K562 (cell line): ENCODE measurements around the gene SPATA21. TPM values are rescaled to one million over a fixed set of nuclear protein-coding genes. Genes with fewer than 3 reads are reported as not detected.

Source experiments
- ATF7 ChIP-seq: fragments of 450-650 bp; IDR thresholded peaks from 2 replicates; pipeline ENCODE4 v1.7.1; 2014; ENCODE audit warnings: mild to moderate bottlenecking, moderate library complexity
- CBX3 ChIP-seq, 2 experiments: IDR thresholded peaks; 1 replicate in 1 of 2; 2 replicates in 1 of 2; pipeline ENCODE4 v1.6.1; 2012; ENCODE audit warnings: inconsistent platforms in 2 of 2, low read length in 2 of 2, borderline replicate concordance in 1 of 2, control low read depth in 1 of 2
- GABPB1 ChIP-seq: sonication (generic); formaldehyde crosslinking; IDR thresholded peaks from 2 replicates; pipeline ENCODE4 v1.8.0; 2022; ENCODE audit warnings: mild to moderate bottlenecking, missing genetic modification reagents
- HSF4 ChIP-seq: fragments of 250-450 bp; sonication (Bioruptor Pico); IDR thresholded peaks from 2 replicates; pipeline ENCODE4 v2.1.2; 2022; ENCODE audit warnings: mild to moderate bottlenecking, moderate library complexity, borderline replicate concordance
- MCM2 ChIP-seq: fragments of 450-650 bp; IDR thresholded peaks from 2 replicates; pipeline ENCODE4 v1.6.1; 2017; ENCODE audit warnings: low read depth, mild to moderate bottlenecking
- NCOA4 ChIP-seq: fragments of 450-650 bp; IDR thresholded peaks from 2 replicates; pipeline ENCODE4 v1.6.1; 2018; ENCODE audit warnings: mild to moderate bottlenecking; ENCODE audit not compliant: partially characterized antibody
- NR1H2 ChIP-seq: sonication (generic); formaldehyde crosslinking; IDR thresholded peaks from 2 replicates; pipeline ENCODE4 v1.4.0; 2020; ENCODE audit warnings: mild to moderate bottlenecking, missing genetic modification reagents
- OTX1 ChIP-seq: fragments of 450-650 bp; formaldehyde crosslinking; IDR thresholded peaks from 2 replicates; pipeline ENCODE4 v1.4.0; 2022; ENCODE audit warnings: mild to moderate bottlenecking
- PPARD ChIP-seq: fragments of 250-450 bp; sonication (Bioruptor Pico); IDR thresholded peaks from 2 replicates; pipeline ENCODE4 v1.8.0; 2022; ENCODE audit warnings: inconsistent platforms, mild to moderate bottlenecking, moderate library complexity
- SRSF9 ChIP-seq: fragments of 200-400 bp; formaldehyde crosslinking; IDR thresholded peaks from 2 replicates; pipeline ENCODE4 v1.6.1; 2017; ENCODE audit warnings: low read depth, low read length, borderline replicate concordance
- ZNF232 ChIP-seq: sonication (generic); formaldehyde crosslinking; IDR thresholded peaks from 2 replicates; pipeline ENCODE4 v1.8.0; 2022; ENCODE audit warnings: mild to moderate bottlenecking, missing genetic modification reagents
- ZNF436 ChIP-seq: fragments of 250-450, 450-650 bp; sonication (Bioruptor Pico); formaldehyde crosslinking; IDR thresholded peaks from 2 replicates; pipeline ENCODE4 v1.7.0; 2020; ENCODE audit warnings: mild to moderate bottlenecking
- polyA plus RNA-seq, 8 experiments: library from polyadenylated mRNA; depleted of rRNA in 4 of 8; stranded (reverse) in 5 of 8; unstranded in 3 of 8; fragments of >200 nt; fragmentation: Nextera tagmentation in 2 of 8; fragmentation: Illumina TruSeq in 1 of 8; extraction: Ambion mirVana in 2 of 8; extraction: Trizol in 1 of 8; gene quantifications; 2 replicates each; pipeline versions ENCODE4 v1.2.1 to v1.2.3, GENCODE V29; 2011 to 2014; ENCODE audit warnings: inconsistent platforms in 1 of 8, missing spikeins in 1 of 8
- total RNA-seq, 7 experiments: library from RNA; depleted of rRNA in 6 of 7; stranded (reverse); fragments of >200 nt in 6 of 7; fragmentation: Illumina TruSeq in 2 of 7; extraction: Trizol in 2 of 7; gene quantifications; 2 replicates each; pipeline versions ENCODE4 v1.2.1 to v1.2.3, GENCODE V29; 2011 to 2021; ENCODE audit warnings: low replicate concordance in 1 of 7
- TF ChIP-seq, protein P1 (sequence below): fragments of 450-650 bp; formaldehyde crosslinking; IDR thresholded peaks from 2 replicates; pipeline ENCODE4 v1.4.0; 2020; ENCODE audit warnings: mild to moderate bottlenecking, moderate library complexity
- TF ChIP-seq, protein P2 (sequence below), 2 experiments: fragments of 450-650 bp; IDR thresholded peaks; 2 replicates each; pipeline ENCODE4 v1.6.1; 2018; ENCODE audit warnings: mild to moderate bottlenecking in 2 of 2, low read depth in 1 of 2; ENCODE audit not compliant: partially characterized antibody in 2 of 2
- TF ChIP-seq, protein P3 (sequence below): sonication (generic); formaldehyde crosslinking; IDR thresholded peaks from 2 replicates; pipeline ENCODE4 v1.8.0; 2022; ENCODE audit warnings: missing genetic modification reagents, mild to moderate bottlenecking, moderate library complexity, borderline replicate concordance
- TF ChIP-seq, protein P4 (sequence below): sonication (generic); formaldehyde crosslinking; IDR thresholded peaks from 2 replicates; pipeline ENCODE4 v1.8.0; 2022; ENCODE audit warnings: missing genetic modification reagents, mild to moderate bottlenecking, borderline replicate concordance
- TF ChIP-seq, protein P5 (sequence below): IDR thresholded peaks from 3 replicates; pipeline ENCODE4 v1.6.1; 2011; ENCODE audit warnings: borderline replicate concordance, mild to moderate bottlenecking; ENCODE audit not compliant: insufficient read length, insufficient read depth

The SPATA21 gene
- total and polyA plus RNA-seq, 9 of the 15 experiments (the other 6 are each of a cell fraction or from before 2014, with no cell fraction given): 0.10 to 0.36 (median 0.13) TPM; not detected in 3

GRCh38 chr1:16367258-16367967 lies 69.8 kb downstream of the SPATA21 start (continued):
- TF ChIP-seq, protein P1, sequence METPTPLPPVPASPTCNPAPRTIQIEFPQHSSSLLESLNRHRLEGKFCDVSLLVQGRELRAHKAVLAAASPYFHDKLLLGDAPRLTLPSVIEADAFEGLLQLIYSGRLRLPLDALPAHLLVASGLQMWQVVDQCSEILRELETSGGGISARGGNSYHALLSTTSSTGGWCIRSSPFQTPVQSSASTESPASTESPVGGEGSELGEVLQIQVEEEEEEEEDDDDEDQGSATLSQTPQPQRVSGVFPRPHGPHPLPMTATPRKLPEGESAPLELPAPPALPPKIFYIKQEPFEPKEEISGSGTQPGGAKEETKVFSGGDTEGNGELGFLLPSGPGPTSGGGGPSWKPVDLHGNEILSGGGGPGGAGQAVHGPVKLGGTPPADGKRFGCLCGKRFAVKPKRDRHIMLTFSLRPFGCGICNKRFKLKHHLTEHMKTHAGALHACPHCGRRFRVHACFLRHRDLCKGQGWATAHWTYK (CRISPR knock-in tag): no peak
- no peak; the same call in none of the 2 replicates for TF ChIP-seq GABPB1
- TF ChIP-seq, protein P2, sequence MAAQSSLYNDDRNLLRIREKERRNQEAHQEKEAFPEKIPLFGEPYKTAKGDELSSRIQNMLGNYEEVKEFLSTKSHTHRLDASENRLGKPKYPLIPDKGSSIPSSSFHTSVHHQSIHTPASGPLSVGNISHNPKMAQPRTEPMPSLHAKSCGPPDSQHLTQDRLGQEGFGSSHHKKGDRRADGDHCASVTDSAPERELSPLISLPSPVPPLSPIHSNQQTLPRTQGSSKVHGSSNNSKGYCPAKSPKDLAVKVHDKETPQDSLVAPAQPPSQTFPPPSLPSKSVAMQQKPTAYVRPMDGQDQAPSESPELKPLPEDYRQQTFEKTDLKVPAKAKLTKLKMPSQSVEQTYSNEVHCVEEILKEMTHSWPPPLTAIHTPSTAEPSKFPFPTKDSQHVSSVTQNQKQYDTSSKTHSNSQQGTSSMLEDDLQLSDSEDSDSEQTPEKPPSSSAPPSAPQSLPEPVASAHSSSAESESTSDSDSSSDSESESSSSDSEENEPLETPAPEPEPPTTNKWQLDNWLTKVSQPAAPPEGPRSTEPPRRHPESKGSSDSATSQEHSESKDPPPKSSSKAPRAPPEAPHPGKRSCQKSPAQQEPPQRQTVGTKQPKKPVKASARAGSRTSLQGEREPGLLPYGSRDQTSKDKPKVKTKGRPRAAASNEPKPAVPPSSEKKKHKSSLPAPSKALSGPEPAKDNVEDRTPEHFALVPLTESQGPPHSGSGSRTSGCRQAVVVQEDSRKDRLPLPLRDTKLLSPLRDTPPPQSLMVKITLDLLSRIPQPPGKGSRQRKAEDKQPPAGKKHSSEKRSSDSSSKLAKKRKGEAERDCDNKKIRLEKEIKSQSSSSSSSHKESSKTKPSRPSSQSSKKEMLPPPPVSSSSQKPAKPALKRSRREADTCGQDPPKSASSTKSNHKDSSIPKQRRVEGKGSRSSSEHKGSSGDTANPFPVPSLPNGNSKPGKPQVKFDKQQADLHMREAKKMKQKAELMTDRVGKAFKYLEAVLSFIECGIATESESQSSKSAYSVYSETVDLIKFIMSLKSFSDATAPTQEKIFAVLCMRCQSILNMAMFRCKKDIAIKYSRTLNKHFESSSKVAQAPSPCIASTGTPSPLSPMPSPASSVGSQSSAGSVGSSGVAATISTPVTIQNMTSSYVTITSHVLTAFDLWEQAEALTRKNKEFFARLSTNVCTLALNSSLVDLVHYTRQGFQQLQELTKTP (IDR thresholded peaks at IDR 0.05; ENCODE audit: low read depth in 1 of 2, partially characterized antibody in 2 of 2): no peak
- no peak for TF ChIP-seq MCM2
- peak in 1 of 2 experiments; percentile 30; a peak in 1 of 3 replicates for TF ChIP-seq CBX3 (IDR thresholded peaks at IDR 0.05; ENCODE audit: borderline replicate concordance in 1 of 2, low read length in 2 of 2)
- no peak for TF ChIP-seq PPARD (CRISPR knock-in tag)
- peak; percentile 53; the same call in 1 of the 2 replicates for TF ChIP-seq ATF7
- TF ChIP-seq NR1H2 (CRISPR knock-in tag): no peak
- TF ChIP-seq, protein P3, sequence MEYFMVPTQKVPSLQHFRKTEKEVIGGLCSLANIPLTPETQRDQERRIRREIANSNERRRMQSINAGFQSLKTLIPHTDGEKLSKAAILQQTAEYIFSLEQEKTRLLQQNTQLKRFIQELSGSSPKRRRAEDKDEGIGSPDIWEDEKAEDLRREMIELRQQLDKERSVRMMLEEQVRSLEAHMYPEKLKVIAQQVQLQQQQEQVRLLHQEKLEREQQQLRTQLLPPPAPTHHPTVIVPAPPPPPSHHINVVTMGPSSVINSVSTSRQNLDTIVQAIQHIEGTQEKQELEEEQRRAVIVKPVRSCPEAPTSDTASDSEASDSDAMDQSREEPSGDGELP (CRISPR knock-in tag): peak; percentile 74
- TF ChIP-seq OTX1: peak; percentile 43; the same call in 1 of the 2 replicates
- no peak for TF ChIP-seq NCOA4
- TF ChIP-seq, protein P4, sequence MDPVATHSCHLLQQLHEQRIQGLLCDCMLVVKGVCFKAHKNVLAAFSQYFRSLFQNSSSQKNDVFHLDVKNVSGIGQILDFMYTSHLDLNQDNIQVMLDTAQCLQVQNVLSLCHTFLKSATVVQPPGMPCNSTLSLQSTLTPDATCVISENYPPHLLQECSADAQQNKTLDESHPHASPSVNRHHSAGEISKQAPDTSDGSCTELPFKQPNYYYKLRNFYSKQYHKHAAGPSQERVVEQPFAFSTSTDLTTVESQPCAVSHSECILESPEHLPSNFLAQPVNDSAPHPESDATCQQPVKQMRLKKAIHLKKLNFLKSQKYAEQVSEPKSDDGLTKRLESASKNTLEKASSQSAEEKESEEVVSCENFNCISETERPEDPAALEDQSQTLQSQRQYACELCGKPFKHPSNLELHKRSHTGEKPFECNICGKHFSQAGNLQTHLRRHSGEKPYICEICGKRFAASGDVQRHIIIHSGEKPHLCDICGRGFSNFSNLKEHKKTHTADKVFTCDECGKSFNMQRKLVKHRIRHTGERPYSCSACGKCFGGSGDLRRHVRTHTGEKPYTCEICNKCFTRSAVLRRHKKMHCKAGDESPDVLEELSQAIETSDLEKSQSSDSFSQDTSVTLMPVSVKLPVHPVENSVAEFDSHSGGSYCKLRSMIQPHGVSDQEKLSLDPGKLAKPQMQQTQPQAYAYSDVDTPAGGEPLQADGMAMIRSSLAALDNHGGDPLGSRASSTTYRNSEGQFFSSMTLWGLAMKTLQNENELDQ (CRISPR knock-in tag): peak; percentile 52; the same call in 1 of the 2 replicates
- 0 out of 2 replicates have a peak, but pooled peaks have one; percentile 27 for TF ChIP-seq HSF4 (CRISPR knock-in tag)
- TF ChIP-seq SRSF9: no peak
- TF ChIP-seq ZNF232: peak; percentile 5; the same call in 1 of the 2 replicates
- no peak for TF ChIP-seq ZNF436
- TF ChIP-seq, protein P5, sequence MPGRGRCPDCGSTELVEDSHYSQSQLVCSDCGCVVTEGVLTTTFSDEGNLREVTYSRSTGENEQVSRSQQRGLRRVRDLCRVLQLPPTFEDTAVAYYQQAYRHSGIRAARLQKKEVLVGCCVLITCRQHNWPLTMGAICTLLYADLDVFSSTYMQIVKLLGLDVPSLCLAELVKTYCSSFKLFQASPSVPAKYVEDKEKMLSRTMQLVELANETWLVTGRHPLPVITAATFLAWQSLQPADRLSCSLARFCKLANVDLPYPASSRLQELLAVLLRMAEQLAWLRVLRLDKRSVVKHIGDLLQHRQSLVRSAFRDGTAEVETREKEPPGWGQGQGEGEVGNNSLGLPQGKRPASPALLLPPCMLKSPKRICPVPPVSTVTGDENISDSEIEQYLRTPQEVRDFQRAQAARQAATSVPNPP: no peak
